Subcutaneous adipose tissue (tissue), 4 donors: Measurements from ENCODE around the gene MTHFR. TPM values are rescaled to one million over a fixed set of nuclear protein-coding genes. Genes with fewer than 3 reads are reported as not detected.

ENCODE experiments used
- total RNA-seq, 4 donors: library from RNA; depleted of rRNA; stranded (reverse); fragments of >200 nt; gene quantifications; one replicate each; pipeline ENCODE4 v1.1.0, GENCODE V29; 2016
- TF ChIP-seq, protein P1 (sequence below): fragments of 450-650 bp; IDR thresholded peaks from one replicate; pipeline ENCODE4 v1.5.1; 2016; ENCODE audit warnings: low read depth, mild to moderate bottlenecking, control low read depth, antibody characterized with exemption, moderate library complexity

MTHFR gene
- total RNA-seq, 4 donors from 2014 or later, result 13.4 to 38.8 (median 27.7) TPM

DNA sequence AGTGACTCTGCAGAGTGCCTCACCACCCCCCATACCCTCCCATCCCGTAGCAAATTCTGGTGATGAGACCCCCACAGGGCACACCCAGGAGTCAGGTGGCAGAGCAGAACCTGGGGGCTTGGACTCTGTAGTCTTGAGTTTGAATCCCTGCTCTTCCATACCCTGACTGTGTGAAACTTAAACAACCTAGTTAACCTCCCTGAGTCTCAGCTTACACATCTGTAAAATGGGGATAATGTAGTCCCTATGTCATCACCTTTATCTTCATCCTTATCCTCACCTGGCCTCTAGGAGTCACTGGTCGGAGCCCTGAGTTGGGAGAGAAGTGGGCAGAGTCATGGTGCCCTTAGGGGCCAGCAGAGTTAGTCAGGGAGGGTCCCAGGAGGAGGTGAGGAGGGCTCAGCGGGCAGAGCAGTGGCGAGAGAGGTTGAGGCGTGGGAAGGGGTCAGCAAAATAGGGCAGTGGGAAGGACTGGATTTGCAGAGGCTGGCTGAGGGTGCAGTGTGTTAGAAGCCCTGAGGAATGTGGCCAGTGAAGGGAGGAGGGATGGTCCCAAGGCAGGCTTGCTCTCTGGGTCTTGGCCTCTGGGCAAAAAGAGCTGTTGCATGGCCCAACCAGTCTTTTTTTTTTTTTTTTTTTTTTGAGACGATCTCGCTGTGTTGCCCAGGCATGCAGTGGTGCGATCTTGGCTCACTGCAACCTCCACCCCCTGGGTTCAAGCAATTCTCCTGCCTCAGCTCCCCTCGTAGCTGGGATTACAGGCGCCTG lies 25.2 kb downstream of the MTHFR start:
- TF ChIP-seq, protein P1, sequence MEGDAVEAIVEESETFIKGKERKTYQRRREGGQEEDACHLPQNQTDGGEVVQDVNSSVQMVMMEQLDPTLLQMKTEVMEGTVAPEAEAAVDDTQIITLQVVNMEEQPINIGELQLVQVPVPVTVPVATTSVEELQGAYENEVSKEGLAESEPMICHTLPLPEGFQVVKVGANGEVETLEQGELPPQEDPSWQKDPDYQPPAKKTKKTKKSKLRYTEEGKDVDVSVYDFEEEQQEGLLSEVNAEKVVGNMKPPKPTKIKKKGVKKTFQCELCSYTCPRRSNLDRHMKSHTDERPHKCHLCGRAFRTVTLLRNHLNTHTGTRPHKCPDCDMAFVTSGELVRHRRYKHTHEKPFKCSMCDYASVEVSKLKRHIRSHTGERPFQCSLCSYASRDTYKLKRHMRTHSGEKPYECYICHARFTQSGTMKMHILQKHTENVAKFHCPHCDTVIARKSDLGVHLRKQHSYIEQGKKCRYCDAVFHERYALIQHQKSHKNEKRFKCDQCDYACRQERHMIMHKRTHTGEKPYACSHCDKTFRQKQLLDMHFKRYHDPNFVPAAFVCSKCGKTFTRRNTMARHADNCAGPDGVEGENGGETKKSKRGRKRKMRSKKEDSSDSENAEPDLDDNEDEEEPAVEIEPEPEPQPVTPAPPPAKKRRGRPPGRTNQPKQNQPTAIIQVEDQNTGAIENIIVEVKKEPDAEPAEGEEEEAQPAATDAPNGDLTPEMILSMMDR, result no peak

DNA sequence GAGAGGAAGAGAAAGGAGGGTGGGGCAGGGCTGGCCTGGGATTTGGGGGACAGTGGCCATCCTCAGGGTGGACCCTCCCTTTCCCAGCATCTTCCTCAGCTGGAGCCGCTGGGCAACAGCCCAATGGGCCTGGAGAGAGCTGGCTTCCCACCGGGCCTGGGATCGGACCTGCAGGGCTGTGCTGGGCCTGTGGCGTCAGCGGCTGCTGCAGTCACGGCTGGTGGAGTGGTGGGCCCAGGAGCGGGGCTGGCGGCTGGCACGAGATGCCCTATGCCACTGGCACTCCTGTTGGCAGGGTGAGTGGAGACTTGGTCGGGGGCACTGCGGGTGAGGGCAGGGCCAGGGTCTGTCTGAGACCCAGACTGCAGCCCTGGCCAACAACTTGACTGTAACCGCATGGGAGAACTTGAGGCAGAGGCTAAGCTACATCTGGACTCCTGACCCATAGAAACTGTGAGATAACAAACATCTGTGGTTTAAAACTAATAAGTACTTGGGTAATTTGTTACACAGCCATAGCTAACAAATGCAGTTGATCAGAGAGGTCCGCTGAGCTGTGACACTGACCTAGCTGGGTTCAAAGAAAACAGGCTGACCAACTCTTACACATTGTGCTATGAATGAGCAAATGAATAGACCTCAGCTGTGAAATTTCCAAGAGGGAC lies 25.9 kb downstream of the MTHFR start:
- TF ChIP-seq, protein P1, result no peak

DNA sequence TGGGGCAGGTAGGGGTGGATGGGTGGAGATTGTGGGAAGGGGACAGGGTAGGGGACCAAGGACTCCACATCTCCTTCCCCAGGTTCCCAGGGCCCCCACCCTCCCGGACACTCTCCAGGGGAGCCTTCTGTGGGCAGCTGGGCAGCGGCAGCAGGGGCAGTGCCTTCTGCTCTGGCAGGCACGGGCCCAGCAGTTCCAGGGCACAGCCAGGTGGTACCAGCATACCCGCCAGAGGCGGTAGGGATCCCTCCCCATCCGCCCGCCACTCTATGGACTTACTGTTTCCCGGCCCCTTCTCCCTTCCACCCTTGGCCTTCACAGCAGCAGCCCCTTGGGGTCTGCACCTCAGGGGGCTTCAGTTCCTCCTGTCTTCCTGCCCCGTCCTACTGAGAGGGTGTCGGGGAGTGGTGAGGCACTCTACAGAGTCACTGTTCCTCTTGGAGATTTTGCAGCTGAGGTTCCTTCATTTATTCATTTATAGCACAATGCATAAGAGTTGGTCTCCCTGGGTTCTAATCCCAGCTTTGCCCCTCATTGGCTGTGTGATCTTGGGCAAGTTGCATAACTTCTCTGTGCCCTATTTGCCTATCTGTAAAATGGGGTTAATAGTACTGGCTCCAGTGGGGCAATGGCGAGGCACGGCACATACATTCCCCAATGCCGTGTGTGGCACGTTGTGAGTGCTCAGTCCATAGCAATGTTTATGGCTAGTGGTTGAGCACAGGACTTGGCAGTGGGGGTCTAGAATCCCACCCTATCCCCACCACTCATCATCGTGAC lies 26.7 kb downstream of the MTHFR start:
- TF ChIP-seq, protein P1, result no peak

DNA sequence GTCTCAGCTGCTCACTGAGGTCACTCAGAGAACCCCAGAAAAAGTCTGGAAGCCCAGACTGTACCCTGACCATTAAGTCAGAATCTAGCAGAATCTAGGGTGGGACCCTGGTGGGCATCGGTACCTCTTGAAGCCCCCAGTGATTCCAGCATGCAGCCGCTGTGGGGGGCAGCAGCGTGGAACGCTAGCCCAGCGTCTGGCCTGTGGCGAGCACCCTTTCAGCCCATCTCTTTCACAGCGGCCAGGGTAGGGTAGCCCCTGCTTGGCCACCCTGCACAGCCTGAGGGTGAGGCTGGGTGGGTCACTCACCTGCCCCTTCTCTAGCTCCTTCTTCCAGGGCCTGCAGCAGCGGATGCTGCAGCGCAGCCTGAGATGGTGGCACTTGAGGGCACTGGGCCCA lies 27.4 kb downstream of the MTHFR start:
- TF ChIP-seq, protein P1, result no peak

DNA sequence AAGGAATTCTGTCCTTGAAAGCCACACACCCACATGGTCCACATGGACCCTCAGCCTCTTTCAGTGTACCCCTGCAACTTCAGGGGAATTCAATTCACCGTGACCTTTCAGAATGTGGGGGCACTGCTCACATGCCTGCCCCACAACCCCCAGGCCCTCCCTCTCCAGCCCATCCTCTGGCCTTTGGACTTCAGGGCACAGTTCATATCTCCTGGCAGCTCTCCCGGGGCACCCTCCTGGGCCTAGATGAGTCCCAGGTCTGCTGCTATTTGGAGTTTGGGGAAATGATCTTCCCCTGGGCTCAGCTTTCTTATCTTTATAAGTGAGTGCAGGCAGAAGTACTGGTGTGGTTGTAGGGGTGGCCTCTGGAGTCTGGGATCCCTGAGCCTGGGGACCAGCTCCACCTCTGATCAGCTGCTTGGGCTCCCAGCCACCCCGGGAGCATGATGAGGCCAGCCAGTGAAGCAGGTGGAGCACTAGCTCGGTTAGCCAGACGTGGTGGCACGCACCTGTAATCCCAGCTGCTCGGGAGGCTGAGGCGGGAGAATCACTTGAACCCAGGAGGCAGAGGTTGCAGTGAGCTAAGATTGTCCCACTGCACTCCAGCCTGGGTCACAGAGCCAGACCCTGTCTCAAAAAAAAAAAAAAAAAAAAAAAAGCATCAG lies 28.0 kb downstream of the MTHFR start:
- TF ChIP-seq, protein P1, result no peak

DNA sequence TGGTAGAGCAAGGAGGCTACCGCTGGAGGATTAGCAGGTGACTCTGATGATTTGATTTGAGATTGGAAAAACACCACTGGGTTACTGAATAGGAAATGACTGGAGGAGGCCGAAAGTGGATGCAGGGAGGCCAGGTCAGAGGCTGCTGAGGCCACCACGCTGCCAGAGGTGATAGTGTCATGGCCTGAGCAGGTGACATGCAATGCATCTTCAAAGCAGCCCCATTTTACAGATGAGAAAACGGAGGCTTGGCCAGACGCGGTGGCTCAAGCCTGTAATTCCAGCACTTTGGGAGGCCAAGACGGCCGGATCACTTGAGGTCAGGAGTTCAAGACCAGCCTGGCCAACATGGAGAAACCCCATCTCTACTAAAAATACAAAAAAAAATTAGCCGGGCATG lies 31.0 kb downstream of the MTHFR start:
- TF ChIP-seq, protein P1, result no peak

DNA sequence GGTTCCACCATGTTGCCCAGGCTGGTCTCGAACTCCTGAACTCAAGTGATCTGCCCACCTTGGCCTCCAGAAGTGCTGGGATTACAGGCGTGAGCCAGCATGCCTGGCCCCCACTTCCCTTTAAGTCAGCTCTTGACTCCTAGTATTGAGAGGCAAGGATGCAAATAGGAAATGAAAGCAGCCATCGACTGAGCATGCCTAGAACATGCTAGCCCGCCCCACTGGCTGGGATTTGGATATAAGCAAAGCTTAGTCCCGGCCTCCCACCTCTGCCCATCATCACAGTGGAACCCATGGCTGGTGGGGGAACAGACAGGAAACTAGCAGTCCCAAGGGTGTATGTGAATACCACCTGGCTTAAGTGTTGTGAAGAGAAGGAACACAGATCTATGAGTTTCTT lies 33.3 kb downstream of the MTHFR start:
- TF ChIP-seq, protein P1, result no peak
